Choroid plexus epithelial cell (primary cell): ENCODE results near the gene HEMK1.

ENCODE experiments used
- DNase-seq: peaks from one replicate; pipeline ENCODE4 v3.0.0-alpha.2; 2010; ENCODE audit warnings: low read depth
- H3K4me3 ChIP-seq: 2 replicates; pipeline ENCODE4 v1.5.1; 2011; ENCODE audit warnings: low read depth, mild to moderate bottlenecking, control low read depth, low read length, moderate library complexity
- TF ChIP-seq, protein P1 (sequence below): conservative IDR thresholded peaks from 2 replicates; pipeline ENCODE4 v1.5.1; 2011; ENCODE audit warnings: low read depth, mild to moderate bottlenecking, control low read depth, inconsistent platforms, low read length, moderate library complexity

Gene HEMK1

GRCh38 chr3:50525987-50526386 is 43.3 kb upstream of the HEMK1 start:
- peak; percentile 63 for DNase-seq
- TF ChIP-seq, protein P1, sequence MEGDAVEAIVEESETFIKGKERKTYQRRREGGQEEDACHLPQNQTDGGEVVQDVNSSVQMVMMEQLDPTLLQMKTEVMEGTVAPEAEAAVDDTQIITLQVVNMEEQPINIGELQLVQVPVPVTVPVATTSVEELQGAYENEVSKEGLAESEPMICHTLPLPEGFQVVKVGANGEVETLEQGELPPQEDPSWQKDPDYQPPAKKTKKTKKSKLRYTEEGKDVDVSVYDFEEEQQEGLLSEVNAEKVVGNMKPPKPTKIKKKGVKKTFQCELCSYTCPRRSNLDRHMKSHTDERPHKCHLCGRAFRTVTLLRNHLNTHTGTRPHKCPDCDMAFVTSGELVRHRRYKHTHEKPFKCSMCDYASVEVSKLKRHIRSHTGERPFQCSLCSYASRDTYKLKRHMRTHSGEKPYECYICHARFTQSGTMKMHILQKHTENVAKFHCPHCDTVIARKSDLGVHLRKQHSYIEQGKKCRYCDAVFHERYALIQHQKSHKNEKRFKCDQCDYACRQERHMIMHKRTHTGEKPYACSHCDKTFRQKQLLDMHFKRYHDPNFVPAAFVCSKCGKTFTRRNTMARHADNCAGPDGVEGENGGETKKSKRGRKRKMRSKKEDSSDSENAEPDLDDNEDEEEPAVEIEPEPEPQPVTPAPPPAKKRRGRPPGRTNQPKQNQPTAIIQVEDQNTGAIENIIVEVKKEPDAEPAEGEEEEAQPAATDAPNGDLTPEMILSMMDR = no peak
- no peak overlapping the region for H3K4me3 ChIP-seq

- no peak overlapping the region for H3K4me3 ChIP-seq
- TF ChIP-seq, protein P1 = no peak
Observed at GRCh38 chr3:50530001-50530970, 39.0 kb upstream of the HEMK1 start.

DNA sequence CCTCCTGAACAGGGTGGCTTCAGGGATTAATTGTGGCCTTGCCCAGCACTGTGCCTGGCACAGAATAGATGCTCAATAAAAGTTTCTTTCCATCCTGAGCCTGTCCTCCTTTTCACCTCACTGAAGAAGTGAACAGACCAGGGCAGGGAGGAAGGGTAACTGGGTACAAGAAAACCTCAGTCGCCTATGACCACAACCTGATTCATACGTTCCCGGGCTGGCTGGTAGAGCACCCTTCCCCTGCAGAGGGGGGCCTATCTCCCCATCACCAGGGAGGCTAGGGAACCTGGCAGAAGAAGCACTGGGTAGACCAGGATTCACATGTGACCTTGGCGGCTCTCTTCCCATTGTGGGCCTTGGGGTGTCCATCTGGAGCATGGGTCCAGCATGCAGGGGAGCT is 38.1 kb upstream of the HEMK1 start:
- TF ChIP-seq, protein P1 = no peak
- no peak overlapping the region for H3K4me3 ChIP-seq
- DNase-seq = no peak

More at GRCh38 chr3:50530001-50530970, 39.0 kb upstream of the HEMK1 start:
- no peak for DNase-seq

DNA sequence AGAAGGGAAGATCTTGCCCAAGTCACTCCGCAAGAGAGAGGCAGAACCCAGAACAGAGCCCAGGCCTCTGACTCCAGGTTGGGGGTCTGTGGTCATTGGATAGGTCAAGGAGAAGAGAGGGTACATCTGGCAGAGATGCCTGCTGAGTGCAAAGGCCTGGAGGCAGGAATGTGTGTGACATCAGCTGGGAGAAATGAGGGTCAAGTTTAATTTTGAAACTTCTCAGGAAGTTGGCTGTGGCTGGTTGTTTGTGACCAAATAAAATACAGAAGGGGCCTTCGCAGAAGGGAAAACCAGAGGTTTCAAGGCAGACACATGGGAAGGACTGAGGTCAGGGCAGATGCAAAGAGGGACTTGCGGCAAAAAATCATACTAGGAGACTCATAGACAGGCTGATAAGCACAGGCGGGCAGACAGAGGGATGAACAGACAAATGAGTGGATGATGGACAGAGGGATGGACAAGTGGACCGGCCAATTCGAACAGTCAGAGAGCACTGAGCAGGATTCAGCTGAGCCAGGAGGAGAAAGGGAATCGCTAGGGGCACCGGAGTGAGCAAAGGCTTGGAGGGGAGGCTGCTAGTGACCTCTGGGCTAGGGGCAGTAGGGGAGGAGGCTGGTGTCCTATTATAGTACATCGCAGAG is 37.1 kb upstream of the HEMK1 start:
- H3K4me3 ChIP-seq = no peak overlapping the region
- peak; percentile 45 for DNase-seq
- TF ChIP-seq, protein P1 = peak; percentile 37

DNA sequence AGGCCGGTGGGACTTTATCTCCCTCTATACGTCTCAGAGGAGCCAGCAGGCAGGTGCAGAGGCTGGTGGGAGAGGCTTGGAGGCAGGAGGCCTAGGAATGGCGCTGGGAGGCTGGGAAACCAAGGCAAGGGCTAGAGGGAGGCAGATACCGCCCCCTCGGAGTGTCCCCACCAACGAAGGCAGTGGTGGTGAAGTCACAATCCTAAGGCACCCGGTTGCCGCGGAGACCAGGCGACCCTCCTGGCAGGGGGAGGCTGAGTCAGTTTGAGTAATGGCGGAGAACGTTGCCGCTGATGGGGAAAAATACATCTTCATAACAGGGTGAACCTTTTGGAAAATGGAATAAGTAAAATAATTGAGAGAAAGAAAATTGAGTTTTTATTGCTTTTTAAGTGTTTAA is 36.0 kb upstream of the HEMK1 start:
- DNase-seq = no peak
- TF ChIP-seq, protein P1 = no peak

DNA sequence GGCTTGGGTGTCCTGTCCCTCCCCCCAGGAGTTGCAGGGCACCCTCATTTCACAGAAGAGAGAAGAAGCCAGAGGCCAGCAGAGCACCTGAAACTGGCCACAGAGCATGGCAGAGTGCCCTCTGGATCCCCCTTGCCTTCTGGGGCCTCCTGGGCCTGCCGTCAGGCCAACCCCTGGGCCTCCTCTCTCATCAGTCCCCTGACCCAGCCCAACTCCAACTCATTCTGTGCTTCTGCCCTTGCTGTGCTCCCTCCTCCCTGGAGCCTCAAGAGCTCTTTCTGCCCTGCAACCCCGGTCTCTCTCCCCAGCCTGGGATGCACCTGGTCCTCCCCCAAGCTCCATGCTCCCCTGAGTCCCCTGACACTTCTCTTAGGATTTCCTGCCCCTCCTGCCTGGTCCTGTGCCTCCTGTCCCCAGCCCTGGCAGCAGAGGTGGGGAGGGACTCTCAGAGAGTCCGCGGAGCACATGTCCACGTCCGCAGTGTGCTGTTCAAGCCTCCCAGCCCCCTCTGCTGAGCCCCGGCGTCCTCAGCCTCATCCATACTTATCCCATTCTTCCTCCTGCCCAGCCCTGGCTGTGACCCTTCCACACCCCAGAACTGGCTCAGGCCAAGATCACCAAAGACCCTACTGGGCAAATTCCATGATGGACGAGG is 35.4 kb upstream of the HEMK1 start:
- DNase-seq = no peak
- TF ChIP-seq, protein P1 = no peak
- no peak overlapping the region for H3K4me3 ChIP-seq

More for the DNA sequence above, 36.0 kb upstream of the HEMK1 start:
- no peak overlapping the region for H3K4me3 ChIP-seq
